OCI-LY7 (cell line): ENCODE results near the gene CFAP74.

ENCODE experiments used
- EZH2phosphoT487 ChIP-seq: fragments of 200-600 bp; sonication (generic); IDR thresholded peaks from 2 replicates; pipeline ENCODE4 v1.6.1; 2018; ENCODE audit warnings: low read depth, borderline replicate concordance, mild to moderate bottlenecking, mixed run types, antibody characterized with exemption, low read length, moderate library complexity, mixed read lengths
- TF ChIP-seq, protein P1 (sequence below): fragments of 200-600 bp; sonication (generic); conservative IDR thresholded peaks from 2 replicates; pipeline ENCODE4 v1.5.1; 2014; ENCODE audit warnings: mild to moderate bottlenecking, antibody characterized with exemption, low read length, moderate library complexity, mixed read lengths

DNA sequence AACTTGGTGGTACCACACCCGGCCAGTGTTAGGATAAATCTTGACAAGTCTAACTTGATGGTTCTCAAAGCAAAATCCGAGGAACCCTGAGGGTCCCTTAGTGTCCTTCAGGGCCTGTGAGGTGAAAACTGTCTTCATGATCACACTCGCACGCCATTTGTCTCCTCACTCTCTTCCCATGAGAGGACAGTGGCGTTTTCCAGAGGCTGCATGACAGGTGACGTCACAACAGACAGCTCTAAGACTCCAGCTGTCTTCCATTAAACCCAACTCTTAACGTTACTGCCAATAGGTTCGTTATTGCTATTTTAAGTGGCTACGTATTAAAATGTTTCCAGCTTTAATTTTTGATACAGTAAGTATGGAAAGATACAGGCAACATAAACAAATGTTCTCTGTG, 13.8 kb downstream of the CFAP74 start:
- no peak for TF ChIP-seq EZH2phosphoT487
- TF ChIP-seq, protein P1, sequence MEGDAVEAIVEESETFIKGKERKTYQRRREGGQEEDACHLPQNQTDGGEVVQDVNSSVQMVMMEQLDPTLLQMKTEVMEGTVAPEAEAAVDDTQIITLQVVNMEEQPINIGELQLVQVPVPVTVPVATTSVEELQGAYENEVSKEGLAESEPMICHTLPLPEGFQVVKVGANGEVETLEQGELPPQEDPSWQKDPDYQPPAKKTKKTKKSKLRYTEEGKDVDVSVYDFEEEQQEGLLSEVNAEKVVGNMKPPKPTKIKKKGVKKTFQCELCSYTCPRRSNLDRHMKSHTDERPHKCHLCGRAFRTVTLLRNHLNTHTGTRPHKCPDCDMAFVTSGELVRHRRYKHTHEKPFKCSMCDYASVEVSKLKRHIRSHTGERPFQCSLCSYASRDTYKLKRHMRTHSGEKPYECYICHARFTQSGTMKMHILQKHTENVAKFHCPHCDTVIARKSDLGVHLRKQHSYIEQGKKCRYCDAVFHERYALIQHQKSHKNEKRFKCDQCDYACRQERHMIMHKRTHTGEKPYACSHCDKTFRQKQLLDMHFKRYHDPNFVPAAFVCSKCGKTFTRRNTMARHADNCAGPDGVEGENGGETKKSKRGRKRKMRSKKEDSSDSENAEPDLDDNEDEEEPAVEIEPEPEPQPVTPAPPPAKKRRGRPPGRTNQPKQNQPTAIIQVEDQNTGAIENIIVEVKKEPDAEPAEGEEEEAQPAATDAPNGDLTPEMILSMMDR: no peak
